NT2/D1 (cell line): ENCODE results near the gene NGRN.

ENCODE experiments used
- SUZ12 ChIP-seq: IDR thresholded peaks from 2 replicates; pipeline ENCODE4 v1.6.1; 2011; ENCODE audit not compliant: insufficient read length, insufficient read depth; ENCODE audit errors: extremely low read depth
- YY1 ChIP-seq: IDR thresholded peaks from 2 replicates; pipeline ENCODE4 v1.6.1; 2011; ENCODE audit not compliant: insufficient read length, insufficient read depth
- ZNF274 ChIP-seq: IDR thresholded peaks from 2 replicates; pipeline ENCODE4 v1.6.1; 2011; ENCODE audit warnings: mild to moderate bottlenecking, low read depth, low read length

GRCh38 chr15:90309020-90309419 lies 43.5 kb downstream of the NGRN start:
- TF ChIP-seq ZNF274 = no peak
- no peak for TF ChIP-seq YY1
- no peak for TF ChIP-seq SUZ12
